MCF 10A (cell line): ENCODE measurements around the gene ZNF429. TPM values are rescaled to one million over a fixed set of nuclear protein-coding genes. Genes with fewer than 3 reads are reported as not detected.

Experiments
- BruUV-seq: library from RNA; stranded (reverse); fragments of 400-500 nt; replicated peaks from 2 replicates; lab custom pipeline; 2021; lab: Mats Ljungman, UMichigan
- CTCF ChIA-PET: fragments of 300-600 bp; sonication (Branson Sonifier 250); formaldehyde crosslinking; extraction: SDS; loops from one replicate; lab custom pipeline; 2021; ENCODE audit warnings: antibody characterized with exemption, inconsistent platforms; lab: Yijun Ruan, JAX
- POLR2A ChIA-PET: fragments of 300-600, 350-650 bp; sonication (Branson Sonifier 250); formaldehyde crosslinking; extraction: SDS; loops from one replicate; lab custom pipeline; 2020; ENCODE audit warnings: antibody characterized with exemption, inconsistent platforms; lab: Yijun Ruan, JAX
- DNase-seq: peaks from one replicate; pipeline ENCODE4 v3.0.0-alpha.2; 2018; ENCODE audit not compliant: unreplicated experiment
- H3K27ac Mint-ChIP-seq: one replicate; pipeline ENCODE4 v1.8.0; 2022; ENCODE audit warnings: mild to moderate bottlenecking, low read depth, mixed read lengths; ENCODE audit not compliant: unreplicated experiment
- H3K27me3 Mint-ChIP-seq: one replicate; pipeline ENCODE4 v1.8.0; 2022; ENCODE audit warnings: mixed read lengths; ENCODE audit not compliant: insufficient read depth, unreplicated experiment
- H3K36me3 Mint-ChIP-seq: one replicate; pipeline ENCODE4 v1.8.0; 2022; ENCODE audit warnings: mild to moderate bottlenecking, moderate library complexity, mixed read lengths; ENCODE audit not compliant: insufficient read depth, unreplicated experiment
- H3K4me1 Mint-ChIP-seq: one replicate; pipeline ENCODE4 v1.8.0; 2022; ENCODE audit warnings: mixed read lengths; ENCODE audit not compliant: insufficient read depth, unreplicated experiment
- H3K4me3 Mint-ChIP-seq: one replicate; pipeline ENCODE4 v1.8.0; 2022; ENCODE audit warnings: mild to moderate bottlenecking, moderate library complexity, mixed read lengths; ENCODE audit not compliant: unreplicated experiment
- H3K9me3 Mint-ChIP-seq: one replicate; pipeline ENCODE4 v1.8.0; 2022; ENCODE audit warnings: mixed read lengths; ENCODE audit not compliant: unreplicated experiment
- intact Hi-C: fragments of 100-400 bp; cut with micrococcal nuclease; formaldehyde crosslinking; loops from 2 replicates; pipeline ENCODE4 v1.14.1; 2022
- total RNA-seq: library from RNA; stranded (reverse); gene quantifications from 2 replicates; pipeline ENCODE4 v1.2.3, GENCODE V29; 2022
- TF ChIP-seq, protein P1 (sequence below): fragments of 200-600 bp; IDR thresholded peaks from one replicate; pipeline ENCODE4 v1.8.0; 2022; ENCODE audit warnings: antibody characterized with exemption, mild to moderate bottlenecking; ENCODE audit not compliant: unreplicated experiment

The ZNF429 gene
- total RNA-seq, 1 experiment from 2014 or later, result 4.0 TPM

DNA sequence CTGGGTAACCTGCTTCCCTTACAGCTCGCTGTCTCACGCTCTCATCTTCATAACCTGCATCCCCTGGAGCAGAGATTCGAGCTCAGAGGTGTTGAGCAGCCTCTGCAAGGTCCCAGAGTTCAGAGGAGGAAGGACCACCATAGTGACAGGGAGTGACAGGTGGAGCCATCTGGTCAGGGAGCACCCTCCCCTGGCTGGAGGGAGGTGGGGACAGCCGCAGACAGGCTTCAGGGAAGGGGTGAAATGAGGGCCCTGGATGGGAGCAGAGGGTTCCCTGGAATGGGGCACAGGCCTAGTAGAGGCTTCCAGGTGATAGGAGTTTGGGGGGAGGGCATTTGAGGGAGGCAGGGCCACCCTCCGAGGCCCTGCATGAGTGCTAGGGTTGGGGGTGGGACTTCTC is 82.1 kb downstream of the ZNF429 start:
- ChIA-PET POLR2A (no interaction called here), CTCF (interaction anchor here (0.8 kb wide), 1 partner anchor 86 kb away, joined by 3 read pairs; no protein-coding TSS in a partner anchor)
- TF ChIP-seq, protein P1, sequence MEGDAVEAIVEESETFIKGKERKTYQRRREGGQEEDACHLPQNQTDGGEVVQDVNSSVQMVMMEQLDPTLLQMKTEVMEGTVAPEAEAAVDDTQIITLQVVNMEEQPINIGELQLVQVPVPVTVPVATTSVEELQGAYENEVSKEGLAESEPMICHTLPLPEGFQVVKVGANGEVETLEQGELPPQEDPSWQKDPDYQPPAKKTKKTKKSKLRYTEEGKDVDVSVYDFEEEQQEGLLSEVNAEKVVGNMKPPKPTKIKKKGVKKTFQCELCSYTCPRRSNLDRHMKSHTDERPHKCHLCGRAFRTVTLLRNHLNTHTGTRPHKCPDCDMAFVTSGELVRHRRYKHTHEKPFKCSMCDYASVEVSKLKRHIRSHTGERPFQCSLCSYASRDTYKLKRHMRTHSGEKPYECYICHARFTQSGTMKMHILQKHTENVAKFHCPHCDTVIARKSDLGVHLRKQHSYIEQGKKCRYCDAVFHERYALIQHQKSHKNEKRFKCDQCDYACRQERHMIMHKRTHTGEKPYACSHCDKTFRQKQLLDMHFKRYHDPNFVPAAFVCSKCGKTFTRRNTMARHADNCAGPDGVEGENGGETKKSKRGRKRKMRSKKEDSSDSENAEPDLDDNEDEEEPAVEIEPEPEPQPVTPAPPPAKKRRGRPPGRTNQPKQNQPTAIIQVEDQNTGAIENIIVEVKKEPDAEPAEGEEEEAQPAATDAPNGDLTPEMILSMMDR, result no peak
- BruUV-seq, result no TSS peak
- intact Hi-C loops, result no loop called here
- H3K4me1 Mint-ChIP-seq, result no peaks in the 10 kb centered on the region
- peaks cover 8% of the 10 kb centered on the region for H3K9me3 Mint-ChIP-seq
- no peak overlapping the region for H3K27ac Mint-ChIP-seq
- H3K4me3 Mint-ChIP-seq, result no peak overlapping the region
- no peaks in the 10 kb centered on the region for H3K36me3 Mint-ChIP-seq
- no peak for DNase-seq
- H3K27me3 Mint-ChIP-seq, result no peaks in the 10 kb centered on the region

GRCh38 chr19:21588065-21588601 is 82.7 kb downstream of the ZNF429 start:
- no peaks in the 10 kb centered on the region for H3K36me3 Mint-ChIP-seq
- no peak overlapping the region for H3K4me3 Mint-ChIP-seq
- no peak for DNase-seq
- CTCF ChIA-PET, result no interaction called here
- H3K9me3 Mint-ChIP-seq, result peaks cover 8% of the 10 kb centered on the region
- BruUV-seq, result no TSS peak
- POLR2A ChIA-PET, result no interaction called here
- no peak overlapping the region for H3K27ac Mint-ChIP-seq
- H3K4me1 Mint-ChIP-seq, result no peaks in the 10 kb centered on the region
- H3K27me3 Mint-ChIP-seq, result no peaks in the 10 kb centered on the region
- intact Hi-C loops, result no loop called here
- TF ChIP-seq, protein P1, result no peak

GRCh38 chr19:21590867-21591266 is 85.5 kb downstream of the ZNF429 start:
- no peak overlapping the region for H3K4me3 Mint-ChIP-seq
- DNase-seq, result no peak
- no peaks in the 10 kb centered on the region for H3K27me3 Mint-ChIP-seq
- H3K9me3 Mint-ChIP-seq, result peaks cover 8% of the 10 kb centered on the region
- ChIA-PET POLR2A (no interaction called here), CTCF (no interaction called here)
- TF ChIP-seq, protein P1, result no peak
- intact Hi-C loops, result no loop called here
- no TSS peak for BruUV-seq
- H3K36me3 Mint-ChIP-seq, result no peaks in the 10 kb centered on the region
- H3K4me1 Mint-ChIP-seq, result no peaks in the 10 kb centered on the region
- H3K27ac Mint-ChIP-seq, result no peak overlapping the region

DNA sequence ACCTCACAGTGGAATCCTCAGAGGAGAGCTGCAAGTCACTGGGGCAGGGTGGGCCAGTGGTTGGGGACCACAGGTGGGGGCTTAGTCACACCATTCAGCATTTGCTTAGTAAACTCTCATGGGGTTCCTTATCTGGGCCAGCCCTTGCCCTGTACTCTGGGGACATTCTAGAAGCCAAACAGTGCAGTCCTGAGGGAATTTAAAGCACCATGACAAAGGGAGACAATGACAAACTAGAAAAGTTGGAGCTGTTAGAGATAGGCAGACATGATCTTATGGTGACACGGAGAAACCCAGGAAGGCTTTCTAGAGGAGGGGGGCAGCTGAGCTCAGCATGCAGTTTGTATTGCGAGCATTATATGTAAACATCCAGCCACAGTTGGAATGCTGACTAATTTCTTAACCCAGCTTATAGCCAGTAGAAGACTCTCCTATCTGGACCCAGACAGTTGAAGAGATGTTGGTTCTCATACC is 87.6 kb downstream of the ZNF429 start:
- CTCF ChIA-PET, result no interaction called here
- Mint-ChIP-seq H3K36me3 (no peaks in the 10 kb centered on the region), H3K27me3 (no peaks in the 10 kb centered on the region), H3K27ac (no peak overlapping the region), H3K4me3 (no peak overlapping the region), H3K4me1 (no peaks in the 10 kb centered on the region), H3K9me3 (peaks cover 18% of the 10 kb centered on the region)
- intact Hi-C loops, result no loop called here
- no TSS peak for BruUV-seq
- POLR2A ChIA-PET, result interaction anchor here (1.2 to 1.3 kb wide), 2 partner anchors 19 to 24 kb away, joined by 3 to 4 read pairs; no protein-coding TSS in a partner anchor
- TF ChIP-seq, protein P1, result no peak
- no peak for DNase-seq
